HCT116 (cell line): Measurements from ENCODE around the gene TULP4. TPM values are rescaled to one million over a fixed set of nuclear protein-coding genes. Genes with fewer than 3 reads are reported as not detected.

Experiments used
- ATAC-seq: fragments of 200-7000 bp; cut with Tn5 transposase; 2 replicates; pipeline ENCODE4 v1.9.1; 2020; ENCODE audit warnings: mild to moderate bottlenecking, moderate library complexity
- BruUV-seq: library from RNA; stranded (reverse); fragments of 400-500 nt; replicated peaks from 2 replicates; lab custom pipeline; 2021; lab: Mats Ljungman, UMichigan
- CTCF ChIA-PET: fragments of 300-600 bp; sonication (Branson Sonifier 250); formaldehyde crosslinking; loops from one replicate; lab custom pipeline; 2021; ENCODE audit warnings: antibody characterized with exemption; lab: Charles Lee
- POLR2A ChIA-PET: fragments of 300-600, 350-600 bp; sonication (Branson Sonifier 250); formaldehyde crosslinking; loops from one replicate; lab custom pipeline; 2021; ENCODE audit warnings: antibody characterized with exemption; lab: Charles Lee
- RAD21 ChIA-PET, 2 experiments: fragments of 300-600 bp; sonication (Branson Sonifier 250); formaldehyde crosslinking; loops; one replicate each; lab custom pipeline; 2023; ENCODE audit warnings: low total read pairs in 2 of 2; ENCODE audit not compliant: uncharacterized antibody in 2 of 2, unreplicated experiment in 2 of 2, low non-redundant PET in 1 of 2; lab: Charles Lee
- DNase-seq: peaks from one replicate; pipeline ENCODE4 v3.0.0-alpha.2; 2010; ENCODE audit warnings: low read depth, low spot score
- H2AFZ ChIP-seq: fragments of 200-600 bp; shearing (Covaris generic), sonication (generic); 2 replicates; pipeline ENCODE4 v1.6.1; 2017; ENCODE audit warnings: low read depth, mixed run types, mixed read lengths, antibody characterized with exemption, low read length; ENCODE audit not compliant: poor library complexity, severe bottlenecking
- H3K27ac ChIP-seq: 2 replicates; pipeline ENCODE4 v1.5.1; 2012; ENCODE audit warnings: low read depth, low read length
- H3K27me3 ChIP-seq: fragments of 200-600 bp; sonication (generic); 2 replicates; pipeline ENCODE4 v1.6.1; 2016; ENCODE audit warnings: mixed run types, low read length, mixed read lengths; ENCODE audit not compliant: insufficient read depth
- H3K36me3 ChIP-seq, 2 experiments: fragments of 200-500 bp in 1 of 2; fragments of 200-600 bp in 1 of 2; sonication (Bioruptor generic) in 1 of 2; sonication (generic) in 1 of 2; 2 replicates each; pipeline versions ENCODE4 v1.5.1 to v1.6.1; 2014 to 2016; ENCODE audit warnings: low read length in 2 of 2, inconsistent platforms in 1 of 2, mixed read lengths in 1 of 2, mixed run types in 1 of 2; ENCODE audit not compliant: insufficient read depth in 2 of 2, control insufficient read depth in 1 of 2
- H3K4me1 ChIP-seq, 2 experiments: fragments of 200-600 bp in 1 of 2; sonication (generic) in 1 of 2; 2 replicates each; pipeline versions ENCODE4 v1.5.1 to v1.6.1; 2012 to 2017; ENCODE audit warnings: low read length in 2 of 2, inconsistent platforms in 1 of 2, mild to moderate bottlenecking in 1 of 2, mixed read lengths in 1 of 2, mixed run types in 1 of 2, moderate library complexity in 1 of 2; ENCODE audit not compliant: insufficient read depth in 2 of 2, control insufficient read depth in 1 of 2
- H3K4me2 ChIP-seq: fragments of 200-600 bp; sonication (generic); 2 replicates; pipeline ENCODE4 v1.6.1; 2017; ENCODE audit warnings: mixed run types, low read length, mixed read lengths
- H3K4me3 ChIP-seq, 2 experiments: fragments of 200-600 bp in 1 of 2; sonication (generic) in 1 of 2; replicated peaks in 1 of 2; 2 replicates each; pipeline ENCODE4 v1.5.1; 2011 to 2016; ENCODE audit warnings: low read length in 2 of 2, control low read depth in 1 of 2, low read depth in 1 of 2, mild to moderate bottlenecking in 1 of 2, mixed read lengths in 1 of 2, mixed run types in 1 of 2
- H3K79me2 ChIP-seq: fragments of 200-600 bp; sonication (generic); 2 replicates; pipeline ENCODE4 v1.6.1; 2017; ENCODE audit warnings: mild to moderate bottlenecking, mixed run types, low read length, moderate library complexity, mixed read lengths; ENCODE audit not compliant: insufficient read depth
- H3K9ac ChIP-seq: fragments of 200-600 bp; sonication (generic); 2 replicates; pipeline ENCODE4 v1.6.1; 2016; ENCODE audit warnings: low read length, mixed read lengths
- H3K9me2 ChIP-seq: fragments of 200-600 bp; sonication (generic), shearing (Covaris generic); 2 replicates; pipeline ENCODE4 v1.6.1; 2017; ENCODE audit warnings: mixed run types, mild to moderate bottlenecking, moderate library complexity; ENCODE audit not compliant: insufficient read depth
- H3K9me3 ChIP-seq, 2 experiments: fragments of 200-500 bp in 1 of 2; fragments of 200-600 bp in 1 of 2; sonication (Bioruptor generic) in 1 of 2; sonication (generic) in 1 of 2; 2 replicates each; pipeline ENCODE4 v1.6.1; 2014 to 2017; ENCODE audit warnings: low read length in 2 of 2, mixed read lengths in 2 of 2, inconsistent platforms in 1 of 2, low read depth in 1 of 2, mild to moderate bottlenecking in 1 of 2, mixed run types in 1 of 2, moderate library complexity in 1 of 2; ENCODE audit not compliant: control insufficient read depth in 1 of 2, insufficient read depth in 1 of 2
- H4K20me1 ChIP-seq: fragments of 200-600 bp; sonication (generic), shearing (Covaris generic); 2 replicates; pipeline ENCODE4 v1.6.1; 2017; ENCODE audit warnings: mixed run types, mild to moderate bottlenecking, moderate library complexity; ENCODE audit not compliant: insufficient read depth
- CBX3 ChIP-seq: IDR thresholded peaks from 2 replicates; pipeline ENCODE4 v1.6.1; 2012; ENCODE audit warnings: low read depth
- CEBPB ChIP-seq: IDR thresholded peaks from 2 replicates; pipeline ENCODE4 v1.6.1; 2012; ENCODE audit warnings: low read depth
- EGR1 ChIP-seq: IDR thresholded peaks from 2 replicates; pipeline ENCODE4 v1.6.1; 2012; ENCODE audit warnings: low read depth
- ELF1 ChIP-seq: IDR thresholded peaks from 2 replicates; pipeline ENCODE4 v1.6.1; 2012; ENCODE audit warnings: low read depth, borderline replicate concordance
- EZH2 ChIP-seq: fragments of 200-600 bp; sonication (generic); IDR thresholded peaks from 2 replicates; pipeline ENCODE4 v1.6.1; 2017; ENCODE audit warnings: antibody characterized with exemption, mixed run types
- EZH2phosphoT487 ChIP-seq: fragments of 200-600 bp; IDR thresholded peaks from 2 replicates; pipeline ENCODE4 v1.6.1; 2018; ENCODE audit warnings: antibody characterized with exemption, borderline replicate concordance
- FOSL1 ChIP-seq: IDR thresholded peaks from 2 replicates; pipeline ENCODE4 v1.6.1; 2012; ENCODE audit warnings: low read depth
- JUND ChIP-seq: IDR thresholded peaks from 2 replicates; pipeline ENCODE4 v1.6.1; 2012
- POLR2AphosphoS5 ChIP-seq: IDR thresholded peaks from 2 replicates; pipeline ENCODE4 v1.6.1; 2011; ENCODE audit warnings: mild to moderate bottlenecking, low read depth, low read length, moderate library complexity
- RAD21 ChIP-seq: IDR thresholded peaks from 2 replicates; pipeline ENCODE4 v1.6.1; 2012; ENCODE audit warnings: low read depth, mild to moderate bottlenecking
- SIN3A ChIP-seq: IDR thresholded peaks from 2 replicates; pipeline ENCODE4 v1.6.1; 2012; ENCODE audit warnings: low read depth
- SP1 ChIP-seq: IDR thresholded peaks from 2 replicates; pipeline ENCODE4 v1.6.1; 2012; ENCODE audit warnings: low read depth
- TCF7L2 ChIP-seq: IDR thresholded peaks from 2 replicates; pipeline ENCODE4 v1.7.0; 2011; ENCODE audit warnings: borderline replicate concordance, inconsistent platforms; ENCODE audit not compliant: insufficient read depth, insufficient read length; ENCODE audit errors: extremely low read depth
- YY1 ChIP-seq: IDR thresholded peaks from 2 replicates; pipeline ENCODE4 v1.6.1; 2011; ENCODE audit warnings: low read length, low read depth, moderate library complexity, mild to moderate bottlenecking; ENCODE audit not compliant: insufficient replicate concordance; ENCODE audit errors: extremely low read depth
- intact Hi-C: fragments of 100-400 bp; cut with micrococcal nuclease; formaldehyde crosslinking; loops from 2 replicates; pipeline ENCODE4 v1.10.0; 2022
- total RNA-seq: library from RNA; stranded (reverse); gene quantifications from one replicate; pipeline ENCODE4 v1.2.1, GENCODE V29; 2021; ENCODE audit not compliant: unreplicated experiment
- TF ChIP-seq, protein P1 (sequence below): IDR thresholded peaks from 2 replicates; pipeline ENCODE4 v1.6.1; 2011; ENCODE audit warnings: mild to moderate bottlenecking, low read length, moderate library complexity; ENCODE audit not compliant: insufficient replicate concordance; ENCODE audit errors: extremely low read depth
- TF ChIP-seq, protein P2 (sequence below): IDR thresholded peaks from 2 replicates; pipeline ENCODE4 v1.6.1; 2012

The TULP4 gene
- total RNA-seq, 1 experiment from 2014 or later, result 70.8 TPM

DNA sequence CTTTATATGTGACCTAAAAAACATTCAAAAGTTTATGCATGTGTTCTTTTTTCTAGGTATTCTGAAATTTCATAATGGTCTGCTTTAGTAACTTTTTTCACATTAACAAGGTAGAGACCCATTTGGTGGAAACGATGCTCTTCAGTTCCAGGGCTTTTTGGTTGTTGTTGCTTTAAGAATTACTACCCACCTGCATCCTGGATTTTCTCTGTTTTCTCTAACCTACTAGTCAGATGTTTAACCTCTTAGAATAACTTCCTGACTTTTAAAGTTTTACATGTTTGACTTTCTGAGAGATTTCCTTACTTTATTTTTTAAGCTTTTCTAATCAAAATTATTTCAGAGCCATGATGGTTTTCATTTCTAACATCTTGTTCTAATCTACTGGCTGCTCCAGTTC lies 14.9 kb downstream of the TULP4 start:
- DNase-seq (no peak), ATAC-seq (no peak)
- Histone ChIP-seq H3K4me1 (peaks cover 14 to 21% of the 10 kb centered on the region in 2 experiments), H4K20me1 (no peaks in the 10 kb centered on the region), H3K9me3 (peaks cover 0 to under 1% of the 10 kb centered on the region in 2 experiments; a peak in 1 of 4 replicates), H3K36me3 (no peaks in the 10 kb centered on the region), H3K9me2 (no peaks in the 10 kb centered on the region), H3K79me2 (peaks cover 76% of the 10 kb centered on the region), H3K9ac (no peak overlapping the region), H3K27me3 (no peaks in the 10 kb centered on the region), H3K4me3 (no peak overlapping the region), H2AFZ (no peak overlapping the region), H3K4me2 (no peak overlapping the region), H3K27ac (no peak overlapping the region)
- no peak for TF ChIP-seq YY1
- no peak for TF ChIP-seq TCF7L2
- TF ChIP-seq EZH2, result no peak
- TF ChIP-seq RAD21, result no peak
- no peak for TF ChIP-seq SP1
- TF ChIP-seq POLR2AphosphoS5, result no peak
- no peak for TF ChIP-seq EGR1
- TF ChIP-seq ELF1, result no peak
- TF ChIP-seq FOSL1, result no peak
- no peak for TF ChIP-seq EZH2phosphoT487
- TF ChIP-seq CBX3, result no peak
- TF ChIP-seq, protein P1, sequence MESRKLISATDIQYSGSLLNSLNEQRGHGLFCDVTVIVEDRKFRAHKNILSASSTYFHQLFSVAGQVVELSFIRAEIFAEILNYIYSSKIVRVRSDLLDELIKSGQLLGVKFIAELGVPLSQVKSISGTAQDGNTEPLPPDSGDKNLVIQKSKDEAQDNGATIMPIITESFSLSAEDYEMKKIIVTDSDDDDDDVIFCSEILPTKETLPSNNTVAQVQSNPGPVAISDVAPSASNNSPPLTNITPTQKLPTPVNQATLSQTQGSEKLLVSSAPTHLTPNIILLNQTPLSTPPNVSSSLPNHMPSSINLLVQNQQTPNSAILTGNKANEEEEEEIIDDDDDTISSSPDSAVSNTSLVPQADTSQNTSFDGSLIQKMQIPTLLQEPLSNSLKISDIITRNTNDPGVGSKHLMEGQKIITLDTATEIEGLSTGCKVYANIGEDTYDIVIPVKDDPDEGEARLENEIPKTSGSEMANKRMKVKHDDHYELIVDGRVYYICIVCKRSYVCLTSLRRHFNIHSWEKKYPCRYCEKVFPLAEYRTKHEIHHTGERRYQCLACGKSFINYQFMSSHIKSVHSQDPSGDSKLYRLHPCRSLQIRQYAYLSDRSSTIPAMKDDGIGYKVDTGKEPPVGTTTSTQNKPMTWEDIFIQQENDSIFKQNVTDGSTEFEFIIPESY, result no peak
- TF ChIP-seq SIN3A, result no peak
- TF ChIP-seq, protein P2, sequence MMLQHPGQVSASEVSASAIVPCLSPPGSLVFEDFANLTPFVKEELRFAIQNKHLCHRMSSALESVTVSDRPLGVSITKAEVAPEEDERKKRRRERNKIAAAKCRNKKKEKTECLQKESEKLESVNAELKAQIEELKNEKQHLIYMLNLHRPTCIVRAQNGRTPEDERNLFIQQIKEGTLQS, result no peak
- no peak for TF ChIP-seq CEBPB
- no peak for TF ChIP-seq JUND
- ChIA-PET POLR2A (no interaction called here), CTCF (no interaction called here), RAD21 (no interaction called here)
- BruUV-seq, result no TSS peak
- intact Hi-C loops, result no loop called here
